ENCODE data around the gene PCDHA9. TPM values are rescaled to one million over a fixed set of nuclear protein-coding genes. Genes with fewer than 3 reads are reported as not detected.

Gene PCDHA9
- total and polyA plus RNA-seq, 10 of the 15 experiments (the other 5 are each of a cell fraction or from before 2014, with no cell fraction given), result 0.01 to 0.06 (median 0.03) TPM; not detected in 7

- no peaks in the 10 kb centered on the region for H3K36me3 ChIP-seq (ENCODE audit: control insufficient read depth in 2 of 2, insufficient read depth in 2 of 2, low read length in 1 of 2)
- no peak within 1 kb of the TSS for H2AFZ ChIP-seq (ENCODE audit: control insufficient read depth, low read depth, low read length)
- ATAC-seq (no peak), DNase-seq (ENCODE audit: low read depth, low spot score) (no peak), FAIRE-seq (no peak)
- intact Hi-C loops (cut with micrococcal nuclease; ENCODE audit: unreplicated experiment) (no loop called here), in situ Hi-C loops (cut with MboI) (loop anchor here (25.0 kb wide), 1 partner anchor 741 kb away; no protein-coding TSS in a partner anchor)
- no peaks in the 10 kb centered on the region for H3K27me3 ChIP-seq (replicated peaks in 1 of 2; ENCODE audit: control insufficient read depth in 2 of 2, insufficient read depth in 2 of 2, low read length in 1 of 2)
- H3K4me3 ChIP-seq, result no peak within 1 kb of the TSS
- H3K79me2 ChIP-seq (ENCODE audit: control insufficient read depth, insufficient read depth, low read length), result no peaks in the 10 kb centered on the region
- TF ChIP-seq ZBTB33 (IDR thresholded peaks at IDR 0.05), result no peak
- no peak for TF ChIP-seq LARP7 (IDR thresholded peaks at IDR 0.05)
- TF ChIP-seq CTCF (IDR thresholded peaks at IDR 0.05 in 2 of 3, conservative IDR thresholded peaks at IDR 0.05 in 1 of 3; ENCODE audit: control insufficient read depth in 2 of 3, extremely low read depth in 1 of 3, insufficient read depth in 1 of 3, low read depth in 3 of 3, low read length in 3 of 3), result peak in 2 of 3 experiments; percentile 31 to 39; a peak in 4 of 6 replicates
- TF ChIP-seq GATAD2B (conservative IDR thresholded peaks at IDR 0.05; ENCODE audit: low read depth), result no peak
- TF ChIP-seq MYB (IDR thresholded peaks at IDR 0.05; ENCODE audit: borderline replicate concordance, low read depth, low read length), result no peak
- TF ChIP-seq ZNF592 (IDR thresholded peaks at IDR 0.05), result no peak
- RAD21 ChIA-PET (ENCODE audit: unreplicated experiment), result no interaction called here
- no peak within 1 kb of the TSS for H3K4me2 ChIP-seq (ENCODE audit: control insufficient read depth, insufficient read depth)
- SMC1A ChIA-PET (ENCODE audit: uncharacterized antibody, unreplicated experiment), result interaction anchor here (0.8 kb wide), 1 partner anchor 12 kb away, joined by 3 read pairs; no protein-coding TSS in a partner anchor
- no peaks in the 10 kb centered on the region for H4K20me1 ChIP-seq (ENCODE audit: control insufficient read depth, insufficient read depth)
- no peak within 1 kb of the TSS for H3K9ac ChIP-seq (ENCODE audit: control insufficient read depth, insufficient read depth, low read length)
- 59% methylated on average over 37 of the region's 39 CpGs for WGBS (ENCODE audit: insufficient coverage, insufficient replicate concordance, low lambda C conversion rate, missing lambda C conversion rate)
- no peaks in the 10 kb centered on the region; the same call in 2 of the 3 replicates for H3K9me3 ChIP-seq (replicated peaks; ENCODE audit: control insufficient read depth, insufficient read depth, low read length)
- CTCF ChIA-PET, result interaction anchor here (0.7 to 2.0 kb wide), 5 partner anchors 9 to 24 kb away, joined by 3 to 5 read pairs (median 3); no protein-coding TSS in a partner anchor
- POLR2A ChIA-PET, result no interaction called here
- H3K27ac ChIP-seq (ENCODE audit: control insufficient read depth, insufficient read depth), result no peak within 1 kb of the TSS
- H3K4me1 ChIP-seq (ENCODE audit: control insufficient read depth, insufficient read depth, low read length), result no peaks in the 10 kb centered on the region
- BruUV-seq (replicated peaks), result no TSS peak
Measured at GRCh38 chr5:140821375-140822280, 26.6 kb upstream of the PCDHA9 start, which contains the start of gene PCDHA5. PCDHA5 (plus strand) TSS chr5:140821613.

Data from GM12878 (cell line).